H9 (cell line): Measurements from ENCODE around the gene ANXA2. TPM values are rescaled to one million over a fixed set of nuclear protein-coding genes. Genes with fewer than 3 reads are reported as not detected.

Experiments
- DNase-seq: peaks from one replicate; pipeline ENCODE4 v3.0.0-alpha.2; 2017
- H2AFZ ChIP-seq: one replicate; pipeline ENCODE4 v1.6.1; 2013; ENCODE audit warnings: mild to moderate bottlenecking, low read length, control low read depth, moderate library complexity
- H2AK5ac ChIP-seq: 2 replicates; pipeline ENCODE4 v1.6.1; 2013; ENCODE audit warnings: low read length, control low read depth, mixed read lengths; ENCODE audit not compliant: insufficient read length
- H2BK120ac ChIP-seq: one replicate; pipeline ENCODE4 v1.6.1; 2013; ENCODE audit warnings: low read depth, mild to moderate bottlenecking, low read length, control low read depth, inconsistent platforms; ENCODE audit not compliant: poor library complexity, severe bottlenecking
- H2BK12ac ChIP-seq: 2 replicates; pipeline ENCODE4 v1.6.1; 2013; ENCODE audit warnings: low read length, control low read depth, mixed read lengths, low read depth; ENCODE audit not compliant: insufficient read length
- H2BK15ac ChIP-seq: 2 replicates; pipeline ENCODE4 v1.6.1; 2013; ENCODE audit warnings: low read depth, low read length, control low read depth
- H2BK20ac ChIP-seq: one replicate; pipeline ENCODE4 v1.6.1; 2013; ENCODE audit warnings: low read depth, mild to moderate bottlenecking, low read length, control low read depth, inconsistent platforms; ENCODE audit not compliant: poor library complexity, severe bottlenecking
- H2BK5ac ChIP-seq: 2 replicates; pipeline ENCODE4 v1.6.1; 2013; ENCODE audit warnings: low read length, control low read depth, mixed read lengths; ENCODE audit not compliant: insufficient read length
- H3K14ac ChIP-seq: 2 replicates; pipeline ENCODE4 v1.6.1; 2013; ENCODE audit warnings: low read length, control low read depth; ENCODE audit not compliant: insufficient read depth
- H3K18ac ChIP-seq: 2 replicates; pipeline ENCODE4 v1.6.1; 2013; ENCODE audit warnings: low read depth, mild to moderate bottlenecking, mixed read lengths, low read length, control low read depth; ENCODE audit not compliant: insufficient read length
- H3K23ac ChIP-seq: 2 replicates; pipeline ENCODE4 v1.6.1; 2013; ENCODE audit warnings: low read length, control low read depth, mixed read lengths, low read depth; ENCODE audit not compliant: insufficient read length
- H3K23me2 ChIP-seq: 2 replicates; pipeline ENCODE4 v1.6.1; 2013; ENCODE audit warnings: low read depth, mild to moderate bottlenecking, mixed read lengths, low read length, control low read depth; ENCODE audit not compliant: insufficient read length, poor library complexity, severe bottlenecking
- H3K27ac ChIP-seq: 2 replicates; pipeline ENCODE4 v1.5.1; 2013; ENCODE audit warnings: low read length, control low read depth, mixed read lengths, low read depth; ENCODE audit not compliant: insufficient read length
- H3K27me3 ChIP-seq: 2 replicates; pipeline ENCODE4 v1.6.1; 2013; ENCODE audit warnings: low read length, control low read depth, inconsistent platforms; ENCODE audit not compliant: insufficient read depth
- H3K4ac ChIP-seq: 2 replicates; pipeline ENCODE4 v1.6.1; 2013; ENCODE audit warnings: low read depth, mild to moderate bottlenecking, control low read depth, inconsistent platforms, low read length, moderate library complexity
- H3K4me1 ChIP-seq: 2 replicates; pipeline ENCODE4 v1.6.1; 2013; ENCODE audit warnings: low read length, control low read depth, inconsistent platforms; ENCODE audit not compliant: insufficient read depth
- H3K4me2 ChIP-seq: 2 replicates; pipeline ENCODE4 v1.6.1; 2013; ENCODE audit warnings: low read length, control low read depth, mixed read lengths; ENCODE audit not compliant: insufficient read length, insufficient read depth
- H3K56ac ChIP-seq: 2 replicates; pipeline ENCODE4 v1.6.1; 2013; ENCODE audit warnings: low read depth, mild to moderate bottlenecking, mixed read lengths, low read length, control low read depth; ENCODE audit not compliant: insufficient read length
- H3K79me1 ChIP-seq: 2 replicates; pipeline ENCODE4 v1.6.1; 2013; ENCODE audit warnings: low read depth, mild to moderate bottlenecking, moderate library complexity, low read length, control low read depth, inconsistent platforms; ENCODE audit not compliant: insufficient read depth, poor library complexity, severe bottlenecking
- H3K79me2 ChIP-seq: 2 replicates; pipeline ENCODE4 v1.6.1; 2013; ENCODE audit warnings: low read length, control low read depth, inconsistent platforms; ENCODE audit not compliant: insufficient read depth
- H3K9ac ChIP-seq: 2 replicates; pipeline ENCODE4 v1.6.1; 2013; ENCODE audit warnings: low read length, control low read depth, mixed read lengths; ENCODE audit not compliant: insufficient read length; ENCODE audit errors: extremely low read depth
- H3K9me3 ChIP-seq: one replicate; pipeline ENCODE4 v1.6.1; 2013; ENCODE audit warnings: low read depth, low read length, inconsistent platforms; ENCODE audit not compliant: control insufficient read depth
- H3T11ph ChIP-seq: one replicate; pipeline ENCODE4 v1.6.1; 2013; ENCODE audit warnings: mild to moderate bottlenecking, low read length, control low read depth, inconsistent platforms
- H4K20me1 ChIP-seq: one replicate; pipeline ENCODE4 v1.6.1; 2013; ENCODE audit not compliant: control insufficient read depth, insufficient read length, insufficient read depth
- H4K5ac ChIP-seq: 2 replicates; pipeline ENCODE4 v1.6.1; 2013; ENCODE audit warnings: low read depth, mild to moderate bottlenecking, mixed read lengths, low read length, control low read depth; ENCODE audit not compliant: insufficient read length
- H4K8ac ChIP-seq: replicated peaks from 2 replicates; pipeline ENCODE4 v1.6.1; 2013; ENCODE audit warnings: low read length, control low read depth, mixed read lengths, low read depth; ENCODE audit not compliant: insufficient read length
- H4K91ac ChIP-seq: 2 replicates; pipeline ENCODE4 v1.6.1; 2013; ENCODE audit warnings: low read depth, mild to moderate bottlenecking, moderate library complexity, mixed read lengths, low read length, control low read depth; ENCODE audit not compliant: insufficient read length
- H3K27ac Mint-ChIP-seq, 3 experiments: 2 replicates in 2 of 3; 3 replicates in 1 of 3; pipeline ENCODE4 v1.8.0; 2020 to 2021; ENCODE audit warnings: mixed read lengths in 3 of 3, mild to moderate bottlenecking in 1 of 3, moderate library complexity in 1 of 3
- H3K27me3 Mint-ChIP-seq: 2 replicates; pipeline ENCODE4 v1.8.0; 2021; ENCODE audit warnings: low read depth, mild to moderate bottlenecking, moderate library complexity, mixed read lengths
- H3K36me3 Mint-ChIP-seq, 3 experiments: 2 replicates in 2 of 3; 3 replicates in 1 of 3; pipeline ENCODE4 v1.8.0; 2020 to 2021; ENCODE audit warnings: low read depth in 3 of 3, mixed read lengths in 3 of 3; ENCODE audit not compliant: insufficient read depth in 1 of 3
- H3K4me1 Mint-ChIP-seq, 2 experiments: 2 replicates each; pipeline ENCODE4 v1.8.0; 2020; ENCODE audit warnings: mixed read lengths in 2 of 2
- H3K4me3 Mint-ChIP-seq, 2 experiments: 2 replicates in 1 of 2; 3 replicates in 1 of 2; pipeline ENCODE4 v1.8.0; 2020 to 2021; ENCODE audit warnings: mild to moderate bottlenecking in 2 of 2, mixed read lengths in 2 of 2, moderate library complexity in 1 of 2
- H3K9me3 Mint-ChIP-seq, 2 experiments: 2 replicates in 1 of 2; 3 replicates in 1 of 2; pipeline ENCODE4 v1.8.0; 2020; ENCODE audit warnings: mild to moderate bottlenecking in 2 of 2, mixed read lengths in 2 of 2, moderate library complexity in 1 of 2
- CTCF ChIP-seq: fragments of 200-600 bp; sonication (generic); conservative IDR thresholded peaks from 3 replicates; pipeline ENCODE4 v1.8.0; 2021; ENCODE audit warnings: antibody characterized with exemption, mild to moderate bottlenecking
- WGBS: extraction: QIAGEN DNeasy Blood & Tissue Kit; methylation state at CpG from one replicate; pipeline ENCODE4 v1.1.7; 2013; ENCODE audit warnings: missing lambda C conversion rate, low lambda C conversion rate, mixed read lengths; ENCODE audit not compliant: insufficient read length; ENCODE audit errors: extremely low coverage; 5-methylcytosine and 5-hydroxymethylcytosine counted together
- total RNA-seq: library from RNA; stranded (reverse); gene quantifications from 2 replicates; pipeline ENCODE4 v1.2.1, GENCODE V29; 2021

Gene ANXA2
- total RNA-seq, 1 experiment from 2014 or later = 126 TPM

GRCh38 chr15:60307034-60307433 is 90.8 kb downstream of the ANXA2 start:
- Histone ChIP-seq H3K79me2 (no peaks in the 10 kb centered on the region), H3K23ac (no peak overlapping the region), H3T11ph (no peak overlapping the region), H2BK15ac (no peak overlapping the region), H3K27ac (no peak overlapping the region), H3K79me1 (no peaks in the 10 kb centered on the region), H3K23me2 (no peaks in the 10 kb centered on the region), H3K9me3 (no peaks in the 10 kb centered on the region), H3K9ac (no peak overlapping the region), H3K4ac (no peak overlapping the region), H4K91ac (no peak overlapping the region), H3K14ac (no peak overlapping the region), H3K4me2 (no peak overlapping the region), H3K27me3 (no peaks in the 10 kb centered on the region), H4K8ac (no peak overlapping the region), H2AFZ (no peak overlapping the region), H2BK12ac (no peak overlapping the region), H2BK5ac (no peak overlapping the region), H3K56ac (no peak overlapping the region), H3K4me1 (no peaks in the 10 kb centered on the region), H4K5ac (no peak overlapping the region), H2AK5ac (no peak overlapping the region), H3K18ac (no peak overlapping the region), H4K20me1 (no peaks in the 10 kb centered on the region), H2BK120ac (no peak overlapping the region), H2BK20ac (no peak overlapping the region)
- no CpG with 5 or more reads among the region's 3 CpGs for WGBS
- H3K4me1 Mint-ChIP-seq = peaks cover 0 to 6% of the 10 kb centered on the region in 2 experiments; a peak in 3 of 4 replicates
- H3K27me3 Mint-ChIP-seq = no peaks in the 10 kb centered on the region
- peaks cover 2 to 8% of the 10 kb centered on the region in 2 experiments; a peak in 3 of 5 replicates for H3K9me3 Mint-ChIP-seq
- TF ChIP-seq CTCF = no peak
- H3K36me3 Mint-ChIP-seq = no peaks in the 10 kb centered on the region; a peak in 2 of 7 replicates
- H3K4me3 Mint-ChIP-seq = no peak overlapping the region
- H3K27ac Mint-ChIP-seq = no peak overlapping the region
- no peak for DNase-seq
